SJCRH30 (cell line): Measurements from ENCODE around the gene PPARG. TPM values are rescaled to one million over a fixed set of nuclear protein-coding genes. Genes with fewer than 3 reads are reported as not detected.
"Not testable (repeated sequence)": the region's sequence is repeated elsewhere in the genome, so short reads cannot be mapped to it uniquely, and the experiment has no call there.

Source experiments
- DNase-seq, 2 experiments: peaks; one replicate each; pipeline ENCODE4 v3.0.0-alpha.2; 2015 to 2020
- H3K27ac ChIP-seq: fragments of 250-450 bp; sonication (Bioruptor Pico); 2 replicates; pipeline ENCODE4 v1.5.1; 2020; ENCODE audit warnings: mild to moderate bottlenecking, moderate library complexity
- H3K27me3 ChIP-seq: fragments of 250-450 bp; sonication (Bioruptor Pico); 2 replicates; pipeline ENCODE4 v1.5.1; 2020; ENCODE audit warnings: mild to moderate bottlenecking, moderate library complexity
- H3K36me3 ChIP-seq: fragments of 250-450 bp; sonication (Bioruptor Pico); 2 replicates; pipeline ENCODE4 v1.5.1; 2020; ENCODE audit warnings: mild to moderate bottlenecking, moderate library complexity
- H3K4me1 ChIP-seq: fragments of 250-450 bp; sonication (Bioruptor Pico); 2 replicates; pipeline ENCODE4 v1.5.1; 2020; ENCODE audit warnings: mild to moderate bottlenecking, moderate library complexity
- H3K4me3 ChIP-seq: fragments of 250-450 bp; sonication (Bioruptor Pico); 2 replicates; pipeline ENCODE4 v1.5.1; 2020; ENCODE audit warnings: mild to moderate bottlenecking, moderate library complexity
- H3K9me3 ChIP-seq: fragments of 250-450 bp; sonication (Bioruptor Pico); replicated peaks from 2 replicates; pipeline ENCODE4 v1.5.1; 2020; ENCODE audit warnings: mild to moderate bottlenecking, moderate library complexity
- total RNA-seq: library from RNA; depleted of rRNA; stranded (reverse); fragments of >200 nt; shearing (Covaris generic); gene quantifications from 2 replicates; pipeline ENCODE4 v1.2.3, GENCODE V29; 2014

PPARG gene
- total RNA-seq, 1 experiment from 2014 or later: 0.06 TPM

- Histone ChIP-seq H3K36me3 (no peaks in the 10 kb centered on the region), H3K27me3 (peaks cover 12% of the 10 kb centered on the region; the same call in 1 of the 2 replicates), H3K4me3 (no peak overlapping the region), H3K9me3 (no peaks in the 10 kb centered on the region), H3K27ac (no peak overlapping the region), H3K4me1 (peaks cover 11% of the 10 kb centered on the region; the same call in 1 of the 2 replicates)
- no peak for DNase-seq
These were observed 157.4 kb downstream of the PPARG start for GRCh38 chr3:12446298-12446697.

- Histone ChIP-seq H3K4me3 (no peak overlapping the region), H3K27ac (no peak overlapping the region), H3K9me3 (no peaks in the 10 kb centered on the region), H3K4me1 (peaks cover 11% of the 10 kb centered on the region; the same call in 1 of the 2 replicates), H3K27me3 (peaks cover 12% of the 10 kb centered on the region; the same call in 1 of the 2 replicates), H3K36me3 (no peaks in the 10 kb centered on the region)
- DNase-seq: no peak
These were observed 158.2 kb downstream of the PPARG start for GRCh38 chr3:12447075-12447474.

- H3K27me3 ChIP-seq, DNase-seq, H3K4me3 ChIP-seq, H3K4me1 ChIP-seq, H3K36me3 ChIP-seq, H3K9me3 ChIP-seq, H3K27ac ChIP-seq: not testable (repeated sequence)
These were observed 159.7 kb downstream of the PPARG start for GRCh38 chr3:12448404-12449202.

GRCh38 chr3:12449889-12450682, 161.2 kb downstream of the PPARG start:
- H3K4me1 ChIP-seq: no peaks in the 10 kb centered on the region
- H3K9me3 ChIP-seq: no peaks in the 10 kb centered on the region
- H3K27me3 ChIP-seq: no peaks in the 10 kb centered on the region
- no peak overlapping the region for H3K27ac ChIP-seq
- peak in 1 of 2 experiments; percentile 6 for DNase-seq
- H3K36me3 ChIP-seq: no peaks in the 10 kb centered on the region
- H3K4me3 ChIP-seq: no peak overlapping the region

GRCh38 chr3:12451481-12451880, 162.6 kb downstream of the PPARG start:
- Histone ChIP-seq H3K27ac (no peak overlapping the region), H3K4me1 (no peaks in the 10 kb centered on the region), H3K9me3 (no peaks in the 10 kb centered on the region), H3K27me3 (no peaks in the 10 kb centered on the region), H3K36me3 (no peaks in the 10 kb centered on the region), H3K4me3 (no peak overlapping the region)
- no peak for DNase-seq

- Histone ChIP-seq H3K27ac (no peak overlapping the region), H3K4me1 (no peaks in the 10 kb centered on the region), H3K4me3 (no peak overlapping the region), H3K9me3 (no peaks in the 10 kb centered on the region), H3K36me3 (no peaks in the 10 kb centered on the region), H3K27me3 (no peaks in the 10 kb centered on the region)
- DNase-seq: no peak
These were observed 163.1 kb downstream of the PPARG start for GRCh38 chr3:12451960-12452359.

GRCh38 chr3:12452361-12453330, 163.8 kb downstream of the PPARG start:
- no peak for DNase-seq
- Histone ChIP-seq H3K4me3 (no peak overlapping the region), H3K27ac (no peak overlapping the region), H3K9me3 (no peaks in the 10 kb centered on the region), H3K36me3 (no peaks in the 10 kb centered on the region), H3K27me3 (no peaks in the 10 kb centered on the region), H3K4me1 (no peaks in the 10 kb centered on the region)

GRCh38 chr3:12454076-12454815, 165.4 kb downstream of the PPARG start:
- H3K27ac ChIP-seq: no peak overlapping the region
- H3K9me3 ChIP-seq: no peaks in the 10 kb centered on the region
- H3K27me3 ChIP-seq: no peaks in the 10 kb centered on the region
- DNase-seq: no peak
- H3K4me3 ChIP-seq: no peak overlapping the region
- H3K4me1 ChIP-seq: no peaks in the 10 kb centered on the region
- H3K36me3 ChIP-seq: no peaks in the 10 kb centered on the region

- Histone ChIP-seq H3K9me3 (no peaks in the 10 kb centered on the region), H3K36me3 (no peaks in the 10 kb centered on the region), H3K4me3 (no peak overlapping the region), H3K27me3 (no peaks in the 10 kb centered on the region), H3K4me1 (no peaks in the 10 kb centered on the region), H3K27ac (no peak overlapping the region)
- DNase-seq: no peak
These were observed 165.9 kb downstream of the PPARG start for GRCh38 chr3:12454816-12455121.

GRCh38 chr3:12455740-12456139, 166.9 kb downstream of the PPARG start:
- Histone ChIP-seq H3K4me3 (no peak overlapping the region), H3K27me3 (no peaks in the 10 kb centered on the region; the same call in 1 of the 2 replicates), H3K27ac (no peak overlapping the region), H3K36me3 (no peaks in the 10 kb centered on the region), H3K9me3 (no peaks in the 10 kb centered on the region), H3K4me1 (no peaks in the 10 kb centered on the region)
- DNase-seq: no peak

GRCh38 chr3:12456441-12456840, 167.6 kb downstream of the PPARG start:
- Histone ChIP-seq H3K4me1 (no peaks in the 10 kb centered on the region), H3K4me3 (no peak overlapping the region), H3K27ac (no peak overlapping the region), H3K9me3 (no peaks in the 10 kb centered on the region), H3K27me3 (no peaks in the 10 kb centered on the region; the same call in 1 of the 2 replicates), H3K36me3 (no peaks in the 10 kb centered on the region)
- DNase-seq: no peak

GRCh38 chr3:12457380-12457779, 168.5 kb downstream of the PPARG start:
- DNase-seq, H3K27me3 ChIP-seq, H3K9me3 ChIP-seq, H3K27ac ChIP-seq, H3K4me3 ChIP-seq, H3K4me1 ChIP-seq, H3K36me3 ChIP-seq: not testable (repeated sequence)

- no peaks in the 10 kb centered on the region; the same call in 1 of the 2 replicates for H3K27me3 ChIP-seq
- no peaks in the 10 kb centered on the region for H3K36me3 ChIP-seq
- no peak for DNase-seq
- H3K27ac ChIP-seq: no peak overlapping the region
- H3K9me3 ChIP-seq: no peaks in the 10 kb centered on the region
- H3K4me3 ChIP-seq: no peak overlapping the region
- H3K4me1 ChIP-seq: no peaks in the 10 kb centered on the region
These were observed 170.0 kb downstream of the PPARG start for GRCh38 chr3:12458901-12459300.

GRCh38 chr3:12460127-12460526, 171.3 kb downstream of the PPARG start:
- Histone ChIP-seq H3K9me3 (no peaks in the 10 kb centered on the region), H3K27me3 (no peaks in the 10 kb centered on the region; the same call in 1 of the 2 replicates), H3K4me3 (no peak overlapping the region), H3K4me1 (no peaks in the 10 kb centered on the region), H3K36me3 (no peaks in the 10 kb centered on the region), H3K27ac (no peak overlapping the region)
- DNase-seq: no peak
